D721Med (cell line): ENCODE data around the gene FAM13A.

ENCODE experiments used
- DNase-seq: peaks from one replicate; pipeline ENCODE4 v3.0.0; 2011; ENCODE audit warnings: low spot score; ENCODE audit not compliant: insufficient read length
- FAIRE-seq: peaks from 2 replicates; lab custom pipeline; 2011; peaks lifted over from hg19 to GRCh38; lab: Jason Lieb, UNC
- CTCF ChIP-seq: IDR thresholded peaks from 2 replicates; pipeline ENCODE4 v1.5.1; 2012; ENCODE audit warnings: mild to moderate bottlenecking, control low read depth; ENCODE audit not compliant: insufficient read depth; ENCODE audit errors: missing control alignments

FAM13A gene

GRCh38 chr4:88816360-88816759 lies 240.6 kb downstream of the FAM13A start:
- DNase-seq (no peak), FAIRE-seq (no peak)
- TF ChIP-seq CTCF = no peak

GRCh38 chr4:88814043-88814617 lies 242.9 kb downstream of the FAM13A start:
- DNase-seq (no peak), FAIRE-seq (no peak)
- no peak for TF ChIP-seq CTCF

GRCh38 chr4:88813013-88813412 lies 244.0 kb downstream of the FAM13A start:
- no peak for DNase-seq
- TF ChIP-seq CTCF = no peak
- no peak for FAIRE-seq

- FAIRE-seq = no peak
- no peak for DNase-seq
- no peak for TF ChIP-seq CTCF
These were observed 244.6 kb downstream of the FAM13A start for GRCh38 chr4:88812420-88812819.

- TF ChIP-seq CTCF = no peak
- FAIRE-seq = no peak
These were observed 245.1 kb downstream of the FAM13A start for GRCh38 chr4:88811904-88812303.

GRCh38 chr4:88810325-88810724 lies 246.7 kb downstream of the FAM13A start:
- no peak for DNase-seq
- no peak for FAIRE-seq
- no peak for TF ChIP-seq CTCF

More at GRCh38 chr4:88811904-88812303, 245.1 kb downstream of the FAM13A start:
- DNase-seq = no peak

GRCh38 chr4:88809576-88810219 lies 247.3 kb downstream of the FAM13A start:
- no peak for FAIRE-seq
- no peak for TF ChIP-seq CTCF
- DNase-seq = no peak
